ENCODE data around the gene NAPG. TPM values are rescaled to one million over a fixed set of nuclear protein-coding genes. Genes with fewer than 3 reads are reported as not detected.
"Not testable (repeated sequence)": the region's sequence is repeated elsewhere in the genome, so short reads cannot be mapped to it uniquely, and the experiment has no call there.

NAPG gene
- polyA plus RNA-seq, 4 donors, result 16.9 to 36.8 (median 22.8) TPM

DNA sequence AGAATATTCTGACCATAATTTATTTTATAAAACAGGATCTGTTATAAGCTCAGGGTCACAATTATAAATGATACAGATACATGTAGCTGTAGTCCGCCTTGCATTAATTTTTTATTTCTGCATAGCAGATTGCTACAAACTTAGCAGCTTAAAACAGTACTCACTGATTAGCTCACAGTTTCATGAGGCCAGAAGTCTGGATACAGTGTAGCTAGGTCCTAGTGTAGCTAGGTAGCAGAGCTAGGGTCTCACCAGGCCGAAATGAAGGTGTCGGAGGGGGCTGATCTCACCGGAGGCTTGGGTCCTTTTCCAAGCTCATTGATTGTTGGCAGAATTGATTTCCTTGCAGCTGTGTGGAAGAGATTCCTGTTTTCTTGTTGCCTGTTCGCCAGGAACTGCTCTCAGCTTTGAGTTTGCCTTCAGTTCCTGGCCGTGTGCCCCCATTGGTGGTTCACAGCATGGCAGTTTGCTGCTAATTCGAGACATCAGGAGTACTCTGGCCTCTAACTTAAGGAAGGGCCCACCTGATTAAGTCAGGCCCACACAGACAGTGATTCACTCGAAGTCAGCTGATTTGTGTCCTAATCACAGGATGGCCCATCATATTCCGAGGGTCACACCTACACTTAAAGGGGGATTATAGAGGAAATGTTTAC, 18.4 kb downstream of the NAPG start:
- DNase-seq (ENCODE audit: low read depth in 4 of 4, low spot score in 2 of 4), result no peak

DNA sequence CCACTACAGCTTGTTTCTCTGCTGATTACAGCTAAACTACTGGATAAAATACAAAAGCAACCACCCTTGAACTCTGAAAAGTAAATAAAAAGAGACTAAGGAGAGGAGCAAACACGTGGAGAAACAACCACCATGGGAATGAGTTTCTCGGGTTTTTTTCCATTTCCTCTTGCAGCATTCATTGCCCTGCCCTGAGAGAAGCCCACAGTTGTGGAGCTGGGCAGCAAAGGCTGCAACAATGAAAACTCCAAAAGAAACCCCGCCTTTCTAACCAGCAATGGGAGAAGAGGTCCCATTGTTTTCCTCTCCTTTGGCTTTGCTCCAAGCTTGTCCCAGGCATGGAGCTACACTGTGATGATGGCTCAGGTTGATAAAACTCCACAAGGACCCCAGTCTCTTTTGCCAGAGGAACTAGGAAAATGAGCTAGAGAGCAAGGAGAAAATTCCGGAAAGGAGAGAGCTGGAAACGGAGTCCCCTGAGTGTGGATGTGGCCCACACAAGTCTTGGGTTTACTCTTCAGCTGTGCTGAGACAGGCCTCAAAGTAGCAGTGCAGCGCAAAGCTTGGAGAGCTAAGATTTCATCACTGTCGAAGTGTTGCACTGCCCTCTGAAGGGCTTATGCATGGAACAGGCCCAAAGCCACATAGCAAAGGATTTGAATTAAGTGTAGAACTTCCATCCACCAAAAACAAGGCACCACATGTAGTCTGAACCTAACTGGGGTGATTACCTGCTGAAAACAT, 20.9 kb downstream of the NAPG start:
- DNase-seq (ENCODE audit: low read depth in 4 of 4, low spot score in 2 of 4), result no peak

GRCh38 chr18:10552226-10552625, 26.4 kb downstream of the NAPG start:
- DNase-seq (ENCODE audit: low read depth in 4 of 4, low spot score in 2 of 4), result no peak

- DNase-seq (ENCODE audit: low read depth in 4 of 4, low spot score in 2 of 4), result not testable (repeated sequence)
Observed at GRCh38 chr18:10556251-10556650, 30.4 kb downstream of the NAPG start.

- no peak for DNase-seq (ENCODE audit: low read depth in 4 of 4, low spot score in 2 of 4)
Observed at GRCh38 chr18:10557085-10557677, 31.4 kb downstream of the NAPG start.

- DNase-seq (ENCODE audit: low read depth in 4 of 4, low spot score in 2 of 4), result no peak
Observed at GRCh38 chr18:10558243-10558966, 32.6 kb downstream of the NAPG start.

GRCh38 chr18:10558967-10559298, 33.1 kb downstream of the NAPG start:
- DNase-seq (ENCODE audit: low read depth in 4 of 4, low spot score in 2 of 4), result no peak

DNA sequence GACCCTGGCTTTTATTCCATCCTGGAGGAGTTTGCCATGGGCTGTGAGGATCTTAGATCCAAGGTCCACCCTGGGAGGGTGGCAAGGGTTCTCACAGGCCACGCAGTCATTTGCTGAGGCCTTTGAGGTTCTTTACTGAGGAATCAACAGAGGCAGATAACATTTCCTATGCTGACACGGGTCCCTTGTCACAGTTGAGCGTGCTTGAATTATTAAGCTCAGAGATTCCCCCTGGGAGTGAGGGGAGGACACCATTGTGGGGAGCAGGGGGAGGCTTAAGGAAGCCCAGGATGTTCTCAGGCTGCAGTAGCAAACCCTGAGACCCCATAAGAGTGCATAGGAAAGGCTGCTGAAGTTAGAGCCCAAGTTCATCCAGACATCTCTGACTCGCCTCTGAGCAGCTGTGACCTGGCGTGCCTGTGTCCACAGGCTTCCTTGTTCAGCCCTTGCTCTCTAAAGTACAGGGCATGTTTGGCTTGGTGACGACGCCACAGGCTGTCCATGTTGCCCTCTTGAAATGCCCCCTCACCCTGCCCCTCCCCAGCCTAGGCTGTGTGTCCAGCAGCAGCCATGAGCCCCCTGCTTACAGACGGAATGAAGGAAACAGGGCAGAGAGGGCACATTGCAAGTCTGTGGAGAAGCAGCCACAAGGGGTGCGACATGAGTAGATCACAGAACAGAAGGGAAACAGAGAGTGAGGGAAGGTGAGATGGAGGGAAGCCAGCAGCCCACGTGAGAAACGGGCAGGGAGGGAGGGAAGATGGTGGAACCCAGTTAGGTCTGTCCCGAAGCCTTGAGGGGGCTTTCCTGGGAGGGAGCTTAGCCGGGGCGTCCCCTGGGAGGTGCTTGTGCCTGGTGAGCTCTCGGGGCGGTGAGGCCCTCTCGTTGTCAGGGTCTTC, 34.0 kb downstream of the NAPG start:
- no peak for DNase-seq (ENCODE audit: low read depth in 4 of 4, low spot score in 2 of 4)

DNA sequence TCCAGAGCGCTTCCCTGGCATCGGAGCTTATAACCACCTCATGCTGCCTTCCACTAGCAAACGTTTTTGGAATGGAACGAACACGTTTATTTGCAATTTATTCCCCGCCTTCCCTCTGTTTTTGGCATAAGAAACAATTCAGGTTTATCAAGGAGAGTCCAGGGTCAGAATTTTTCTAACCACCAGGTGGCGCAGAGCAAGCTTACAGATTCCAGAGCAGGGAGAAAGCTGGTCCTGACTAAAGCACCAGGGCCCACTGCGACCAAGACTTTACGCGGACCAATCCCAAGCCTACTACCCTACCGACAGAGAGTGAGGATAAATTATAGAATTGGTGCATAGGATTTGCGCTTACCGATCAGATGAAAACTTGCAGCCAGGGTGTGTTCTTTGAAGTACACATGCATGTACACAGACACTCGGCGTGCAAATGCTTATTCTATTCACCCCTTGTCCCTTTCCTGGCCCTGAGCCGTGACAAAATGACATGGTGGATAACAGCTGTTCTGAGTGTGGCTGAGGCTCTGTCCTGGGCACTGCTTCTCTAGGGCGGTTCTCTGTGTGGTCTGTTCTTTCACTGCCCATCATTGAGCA, 34.7 kb downstream of the NAPG start:
- DNase-seq (ENCODE audit: low read depth in 4 of 4, low spot score in 2 of 4), result peak; percentile 59 to 84 (median 68)

- DNase-seq (ENCODE audit: low read depth in 4 of 4, low spot score in 2 of 4), result no peak
Observed at GRCh38 chr18:10562773-10563160, 36.9 kb downstream of the NAPG start.

GRCh38 chr18:10563886-10564285, 38.1 kb downstream of the NAPG start:
- no peak for DNase-seq (ENCODE audit: low read depth in 4 of 4, low spot score in 2 of 4)

GRCh38 chr18:10564975-10565773, 39.3 kb downstream of the NAPG start:
- DNase-seq (ENCODE audit: low read depth in 4 of 4, low spot score in 2 of 4), result no peak

DNA sequence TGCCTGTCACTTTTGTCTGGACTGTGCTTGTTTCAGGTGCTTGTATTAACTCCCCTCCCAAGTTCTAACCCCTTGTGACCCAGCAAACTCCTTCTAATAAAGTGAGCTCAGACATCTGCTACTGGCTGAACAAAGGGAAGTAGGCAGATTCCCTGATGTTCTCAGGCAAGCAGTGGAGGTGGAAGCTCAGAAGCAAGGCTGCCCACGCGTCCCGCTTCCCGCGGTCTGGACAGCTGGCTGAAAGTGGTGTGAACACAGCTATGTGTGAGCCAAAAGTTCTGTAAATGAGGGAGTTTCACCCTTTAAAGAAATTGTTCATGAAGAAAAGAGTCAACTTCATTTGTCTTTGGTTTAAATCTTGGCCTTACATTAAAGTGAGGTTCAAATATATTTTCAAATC, 40.0 kb downstream of the NAPG start:
- no peak for DNase-seq (ENCODE audit: low read depth in 4 of 4, low spot score in 2 of 4)

DNA sequence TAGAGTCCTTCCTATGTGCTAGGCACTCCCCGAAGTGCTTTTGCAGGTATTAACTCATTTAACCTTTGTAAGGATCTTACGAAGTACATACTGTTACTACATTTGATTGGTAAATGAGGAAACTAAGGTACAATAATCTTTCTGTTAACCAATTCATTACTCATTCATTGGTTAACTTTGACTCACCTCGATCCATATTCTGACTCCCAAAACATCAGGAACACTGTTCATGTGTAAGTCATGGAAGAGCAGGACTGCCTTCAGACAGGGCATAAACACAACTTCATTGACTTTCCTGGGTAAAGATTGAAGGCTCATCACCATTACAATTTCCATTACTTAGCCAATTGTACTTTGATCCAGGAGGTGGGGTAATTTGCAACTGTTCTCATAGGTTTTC, 40.6 kb downstream of the NAPG start:
- DNase-seq (ENCODE audit: low read depth in 4 of 4, low spot score in 2 of 4), result no peak

DNA sequence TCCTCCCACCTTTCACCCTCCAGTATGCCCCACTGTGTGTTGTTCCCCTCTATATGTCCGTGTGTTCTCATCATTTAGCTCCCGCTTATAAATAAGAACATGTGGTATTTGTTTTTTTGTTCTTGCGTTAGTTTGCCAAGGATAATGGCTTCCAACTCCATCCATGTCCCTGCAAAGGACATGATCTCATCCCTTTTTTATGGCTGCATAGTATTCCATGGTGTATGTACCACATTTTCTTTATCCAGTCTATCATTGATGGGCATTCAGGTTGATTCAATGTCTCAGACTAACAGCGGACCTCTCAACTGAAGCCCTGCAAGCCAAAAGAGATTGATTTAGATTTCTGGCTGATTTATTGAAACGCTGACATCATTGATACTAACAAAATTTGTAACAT, 44.1 kb downstream of the NAPG start:
- not testable (repeated sequence) for DNase-seq (ENCODE audit: low read depth in 4 of 4, low spot score in 2 of 4)

DNA sequence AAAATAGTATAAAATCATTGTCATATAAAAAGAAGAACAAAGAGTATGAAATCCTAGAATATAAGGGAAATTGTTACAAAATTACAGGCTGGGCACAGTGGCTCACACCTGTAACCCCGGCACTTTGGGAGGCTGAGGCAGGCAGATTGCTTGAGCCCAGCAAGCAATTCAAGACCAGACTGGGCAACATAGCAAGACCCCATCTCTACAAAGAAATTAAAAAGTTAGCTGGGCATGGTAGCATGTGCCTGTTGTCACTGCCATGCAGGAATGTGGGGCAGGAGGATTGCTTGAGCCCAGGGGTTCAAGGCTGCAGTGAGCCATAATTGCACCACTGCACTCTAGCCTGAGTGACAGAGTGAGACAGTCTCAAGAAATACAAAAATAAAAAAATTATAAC, 44.8 kb downstream of the NAPG start:
- DNase-seq (ENCODE audit: low read depth in 4 of 4, low spot score in 2 of 4), result no peak

- DNase-seq (ENCODE audit: low read depth in 4 of 4, low spot score in 2 of 4), result no peak
Observed at GRCh38 chr18:10571537-10571936, 45.7 kb downstream of the NAPG start.

- not testable (repeated sequence) for DNase-seq (ENCODE audit: low read depth in 4 of 4, low spot score in 2 of 4)
Observed at GRCh38 chr18:10573261-10573660, 47.4 kb downstream of the NAPG start.

- DNase-seq (ENCODE audit: low read depth in 4 of 4, low spot score in 2 of 4), result not testable (repeated sequence)
Observed at GRCh38 chr18:10574412-10574811, 48.6 kb downstream of the NAPG start.

All from left renal cortex interstitium (tissue), 4 donors.